Measurements from ENCODE around the gene NRG3. TPM values are rescaled to one million over a fixed set of nuclear protein-coding genes. Genes with fewer than 3 reads are reported as not detected.

Gene NRG3
- total and polyA plus RNA-seq, 2 of the 8 experiments (the other 6 are each of a cell fraction or from before 2014, with no cell fraction given), result 4.2 to 5.0 TPM

GRCh38 chr10:82162549-82163195, 287.7 kb downstream of the NRG3 start:
- CTCF ChIA-PET (ENCODE audit: partially characterized antibody), result interaction anchor here (1.6 to 2.2 kb wide), 2 partner anchors 11 to 13 kb away, joined by 9 read pairs; no protein-coding TSS in a partner anchor
- DNase-seq (ENCODE audit: low read depth in 1 of 2, low spot score in 2 of 2), result no peak
- H3K4me1 ChIP-seq (replicated peaks in 1 of 4; ENCODE audit: control insufficient read depth in 3 of 4, insufficient read depth in 4 of 4, low read length in 3 of 4), result no peaks in the 10 kb centered on the region
- no peak overlapping the region for H2BK12ac ChIP-seq (ENCODE audit: low read depth, low read length)
- H4K91ac ChIP-seq (replicated peaks; ENCODE audit: insufficient read length, low read length), result no peak overlapping the region
- no peak overlapping the region for H3K4me3 ChIP-seq (ENCODE audit: extremely low read depth in 1 of 4, insufficient read depth in 2 of 4, low read depth in 3 of 4, low read length in 4 of 4)
- H3K79me2 ChIP-seq (ENCODE audit: control insufficient read depth in 1 of 2, insufficient read depth in 2 of 2, low read length in 2 of 2), result no peaks in the 10 kb centered on the region
- POLR2A ChIA-PET (ENCODE audit: partially characterized antibody), result no interaction called here
- H3K56ac ChIP-seq (replicated peaks; ENCODE audit: insufficient read length, low read depth, low read length), result no peak overlapping the region
- H2AK5ac ChIP-seq (ENCODE audit: low read depth, low read length), result no peak overlapping the region
- no peaks in the 10 kb centered on the region for H4K20me1 ChIP-seq (replicated peaks in 1 of 2; ENCODE audit: control insufficient read depth in 1 of 2, insufficient read depth in 2 of 2, low read length in 2 of 2)
- no peak overlapping the region for H3K18ac ChIP-seq (ENCODE audit: extremely low read depth, low read length)
- no peaks in the 10 kb centered on the region for H3K79me1 ChIP-seq (ENCODE audit: low read depth, low read length)
- no peaks in the 10 kb centered on the region for H3K23me2 ChIP-seq (ENCODE audit: low read depth, low read length)
- 77% methylated on average over 4 of the region's 4 CpGs; no CpG with 5 or more reads in 1 of the 2 experiments for WGBS, 2 experiments (ENCODE audit: extremely low coverage in 1 of 2, insufficient coverage in 1 of 2, insufficient read length in 1 of 2, insufficient replicate concordance in 2 of 2, low coverage in 1 of 2, low lambda C conversion rate in 2 of 2, missing lambda C conversion rate in 1 of 2)
- H2BK120ac ChIP-seq (replicated peaks; ENCODE audit: low read depth, low read length), result no peak overlapping the region
- no peak for FAIRE-seq
- no peak overlapping the region for H2BK5ac ChIP-seq (ENCODE audit: low read depth, low read length)
- H3K9me3 ChIP-seq (ENCODE audit: insufficient read depth in 2 of 2, low read depth in 1 of 2, low read length in 1 of 2), result no peaks in the 10 kb centered on the region
- H2AFZ ChIP-seq (ENCODE audit: low read length), result no peak overlapping the region
- no peak overlapping the region for H4K5ac ChIP-seq (ENCODE audit: insufficient read length, low read depth, low read length)
- no peak overlapping the region for H4K8ac ChIP-seq (ENCODE audit: extremely low read depth, insufficient read depth, low read length)
- H3K4ac ChIP-seq (replicated peaks; ENCODE audit: insufficient read length, low read depth, low read length), result no peak overlapping the region
- no peak overlapping the region for H2BK20ac ChIP-seq (ENCODE audit: low read length)
- H3K9ac ChIP-seq (replicated peaks in 1 of 4; ENCODE audit: extremely low read depth in 1 of 4, low read depth in 3 of 4, low read length in 3 of 4), result no peak overlapping the region
- H3K27ac ChIP-seq (ENCODE audit: low read depth, low read length), result no peak overlapping the region
- H3K14ac ChIP-seq (ENCODE audit: insufficient read length), result no peak overlapping the region
- no peak overlapping the region for H2BK15ac ChIP-seq (ENCODE audit: low read length)
- no peak overlapping the region for H3K23ac ChIP-seq (ENCODE audit: insufficient read length)
- H3K4me2 ChIP-seq (ENCODE audit: insufficient read depth in 1 of 2, low read depth in 2 of 2, low read length in 2 of 2), result no peak overlapping the region
- no peaks in the 10 kb centered on the region for H3K36me3 ChIP-seq (ENCODE audit: control insufficient read depth in 2 of 4, insufficient read depth in 4 of 4, low read length in 3 of 4)
- no peaks in the 10 kb centered on the region for H3K27me3 ChIP-seq (replicated peaks in 1 of 4; ENCODE audit: control insufficient read depth in 3 of 4, extremely low read depth in 1 of 4, insufficient read depth in 3 of 4, low read length in 3 of 4)
